NCI-H1048 (cell line): ENCODE results near the gene CEP55.

Experiments used
- DNase-seq: peaks from one replicate; lab custom pipeline; 2025; lab: John Stamatoyannopoulos, UW

The CEP55 gene

GRCh38 chr10:93566435-93567276 is 70.2 kb downstream of the CEP55 start, which contains the start of gene FFAR4:
Gene FFAR4 (plus strand): TSS chr10:93566665. CDS start chr10:93566721, 56 bp downstream.
- no peak for DNase-seq

GRCh38 chr10:93567277-93568104 is 71.1 kb downstream of the CEP55 start:
- DNase-seq, result no peak

- no peak for DNase-seq
Observed at GRCh38 chr10:93568105-93568390, 71.6 kb downstream of the CEP55 start.

- DNase-seq, result no peak
Observed at GRCh38 chr10:93570383-93570782, 74.0 kb downstream of the CEP55 start.

- DNase-seq, result no peak
Observed at GRCh38 chr10:93572606-93573005, 76.2 kb downstream of the CEP55 start.

GRCh38 chr10:93573051-93573909 is 76.9 kb downstream of the CEP55 start:
- no peak for DNase-seq

GRCh38 chr10:93573924-93574323 is 77.5 kb downstream of the CEP55 start:
- no peak for DNase-seq

- DNase-seq, result no peak
Observed at GRCh38 chr10:93576888-93577287, 80.5 kb downstream of the CEP55 start.

GRCh38 chr10:93577565-93577964 is 81.2 kb downstream of the CEP55 start:
- no peak for DNase-seq
